Ovary (tissue), 3 donors: Measurements from ENCODE around the gene TRIO.

Source experiments
- CTCF ChIP-seq, 3 donors: fragments of 450-650 bp in 2 of 3; fragments of 200-600 bp in 1 of 3; IDR thresholded peaks; one replicate each; pipeline versions ENCODE4 v1.5.1 to v1.8.0; 2016 to 2022; ENCODE audit warnings: antibody characterized with exemption in 3 of 3, mild to moderate bottlenecking in 1 of 3
- POLR2A ChIP-seq: fragments of 450-650 bp; IDR thresholded peaks from one replicate; pipeline ENCODE4 v1.6.1; 2017; ENCODE audit warnings: antibody characterized with exemption, mild to moderate bottlenecking, moderate library complexity
- donor health status: DM: no; HTN: no; CAD: no.

GRCh38 chr5:14445576-14446290, 302.6 kb downstream of the TRIO start:
- no peak for TF ChIP-seq CTCF (IDR thresholded peaks at IDR 0.05)
- TF ChIP-seq POLR2A: no peak
